Stimulated activated CD8-positive, alpha-beta memory T cell treated with anti-CD3 and anti-CD28 coated beads, Interleukin-4, amount 100 ng/mL, for 48 hours (primary cell): ENCODE measurements around the gene IFITM2.
"Not testable (repeated sequence)": the region's sequence is repeated elsewhere in the genome, so short reads cannot be mapped to it uniquely, and the experiment has no call there.

ENCODE experiments used
- DNase-seq: peaks from one replicate; pipeline ENCODE4 v3.0.0-alpha.2; 2020

The IFITM2 gene

DNA sequence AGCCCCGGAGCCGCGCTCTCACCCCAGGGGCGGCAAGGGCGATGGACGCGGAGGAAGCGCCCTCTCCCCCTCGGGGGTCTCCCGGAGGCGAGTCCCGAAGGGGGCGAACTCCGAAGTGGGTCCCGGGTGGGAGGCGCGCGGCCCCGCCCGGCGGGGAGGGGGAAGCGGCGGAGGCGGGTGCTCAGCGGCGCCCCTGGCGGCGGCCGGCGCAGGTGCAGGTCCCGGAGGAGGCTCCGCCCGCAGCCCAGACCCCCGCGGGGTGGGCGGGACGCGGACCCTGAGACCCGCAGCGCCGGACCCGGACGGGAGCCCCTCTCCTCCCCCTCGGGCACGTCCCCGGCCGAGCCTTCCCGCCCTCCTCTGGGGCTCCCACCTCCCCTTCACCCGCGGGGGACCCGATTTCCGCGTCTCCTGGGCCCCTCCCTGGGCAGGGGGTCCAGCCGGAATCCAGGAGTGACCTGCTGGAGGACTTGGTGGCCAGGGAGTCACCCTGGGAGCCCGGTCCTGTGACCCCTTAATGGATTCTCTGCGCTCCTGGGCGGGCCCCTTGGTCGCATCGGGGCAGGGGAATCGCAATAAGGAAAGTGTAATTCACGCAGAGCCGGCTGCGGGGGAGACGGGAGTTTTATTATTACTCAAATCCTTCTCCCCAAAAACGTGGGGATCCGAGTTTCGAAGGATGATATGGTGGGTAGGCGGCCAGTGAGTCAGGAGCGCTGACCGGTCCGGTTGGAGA lies 3.6 kb downstream of the IFITM2 start:
- not testable (repeated sequence) for DNase-seq

DNA sequence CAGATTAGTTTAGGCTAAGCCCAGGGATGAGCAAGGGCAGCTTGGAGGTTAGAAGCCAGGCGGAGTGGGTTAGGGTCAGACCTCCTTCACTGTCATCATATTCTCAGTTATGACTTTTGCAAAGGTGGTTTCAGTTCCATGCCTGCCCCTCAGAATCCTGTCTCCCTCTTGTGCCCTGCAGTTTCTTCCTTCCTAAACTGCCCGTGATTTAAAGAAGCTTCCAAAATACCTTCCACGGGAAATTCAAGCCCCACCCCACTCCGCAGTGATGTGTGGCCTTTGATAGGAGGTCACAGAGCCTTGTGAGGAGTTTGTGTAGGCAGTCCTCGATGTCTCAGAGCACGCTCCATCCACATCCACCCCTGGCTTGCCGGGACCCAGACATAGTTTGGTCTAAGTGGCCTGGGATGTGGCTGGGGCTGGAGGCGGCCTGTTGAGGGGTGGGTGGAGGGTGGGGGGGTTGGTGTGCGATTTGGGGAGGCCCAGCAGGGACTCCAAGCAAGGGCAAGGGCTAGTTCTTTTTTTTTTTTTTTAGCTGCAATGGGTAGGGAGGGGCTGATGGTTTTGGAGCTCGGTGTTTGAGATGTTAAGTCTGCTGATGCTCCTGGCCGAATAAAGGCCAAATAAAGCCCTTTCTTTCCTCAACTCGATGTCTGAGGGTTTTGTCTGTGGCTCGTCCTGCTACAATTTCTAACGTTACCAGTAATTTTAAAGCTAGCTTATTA lies 4.6 kb downstream of the IFITM2 start:
- peak; percentile 61 for DNase-seq

DNA sequence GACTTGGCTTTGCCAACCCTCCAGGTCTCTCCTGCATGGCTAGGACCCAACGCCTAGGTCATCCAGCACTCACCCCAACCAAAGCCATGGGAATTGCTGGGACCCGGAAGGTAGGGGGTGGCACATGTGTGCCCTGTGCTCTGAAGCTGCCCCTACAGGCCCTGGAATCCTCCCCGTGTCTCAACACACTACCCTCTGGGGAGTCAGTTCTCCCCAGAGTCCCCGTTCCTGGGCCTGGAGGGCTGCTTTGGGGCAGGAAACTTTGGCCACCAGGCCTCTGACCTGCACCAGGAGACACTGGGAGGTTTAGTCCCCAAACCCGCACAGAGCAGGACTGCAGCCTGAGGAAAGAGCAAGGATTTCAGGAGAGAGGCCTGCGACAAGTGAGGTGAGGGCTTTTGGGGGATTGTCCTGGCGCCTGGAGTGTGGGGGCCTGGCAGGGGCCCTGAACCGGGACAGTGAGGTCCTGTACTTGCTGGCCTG lies 5.7 kb downstream of the IFITM2 start:
- peak; percentile 52 for DNase-seq

DNA sequence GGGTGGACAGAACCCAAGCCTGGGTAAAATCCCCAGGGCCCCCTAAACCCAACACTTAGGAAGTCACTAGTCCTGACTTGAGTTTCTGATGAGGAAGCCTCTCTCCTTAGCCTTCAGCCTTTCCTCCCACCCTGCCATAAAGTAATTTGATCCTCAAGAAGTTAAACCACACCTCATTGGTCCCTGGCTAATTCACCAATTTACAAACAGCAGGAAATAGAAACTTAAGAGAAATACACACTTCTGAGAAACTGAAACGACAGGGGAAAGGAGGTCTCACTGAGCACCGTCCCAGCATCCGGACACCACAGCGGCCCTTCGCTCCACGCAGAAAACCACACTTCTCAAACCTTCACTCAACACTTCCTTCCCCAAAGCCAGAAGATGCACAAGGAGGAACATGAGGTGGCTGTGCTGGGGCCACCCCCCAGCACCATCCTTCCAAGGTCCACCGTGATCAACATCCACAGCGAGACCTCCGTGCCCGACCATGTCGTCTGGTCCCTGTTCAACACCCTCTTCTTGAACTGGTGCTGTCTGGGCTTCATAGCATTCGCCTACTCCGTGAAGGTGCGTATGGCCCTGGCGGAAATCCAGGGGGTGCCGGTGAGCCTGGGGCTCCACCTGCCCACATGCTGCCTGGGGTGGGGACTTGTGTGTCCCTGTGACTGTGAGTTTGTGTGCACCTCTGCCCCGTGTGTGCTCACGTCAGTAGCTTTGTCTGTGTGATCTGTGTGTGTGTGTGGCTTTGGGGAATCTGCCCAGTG lies 6.4 kb downstream of the IFITM2 start, which contains the start of gene IFITM1:
TSS of gene IFITM1 (plus strand) at position 254 of the 767 bp plus-strand sequence. CDS start at position 385, 131 bp downstream.
- DNase-seq, result peak; percentile 70

DNA sequence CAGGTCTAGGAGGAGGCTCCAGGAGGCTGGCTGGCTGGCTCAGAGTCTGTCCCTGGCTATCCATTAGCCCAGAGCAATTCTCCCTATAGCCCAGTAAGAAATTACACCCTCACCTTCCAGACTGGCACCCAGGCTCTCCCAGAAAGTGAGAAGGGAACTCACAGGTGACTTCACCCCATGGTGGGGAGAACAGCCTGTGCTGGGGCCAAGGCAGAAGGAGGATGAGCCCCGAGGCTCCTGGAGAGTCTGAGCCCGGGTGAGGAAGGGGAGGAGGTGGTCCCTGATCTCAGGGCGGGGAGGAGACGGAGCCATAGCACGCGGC lies 6.9 kb downstream of the IFITM2 start:
- DNase-seq, result not testable (repeated sequence)

DNA sequence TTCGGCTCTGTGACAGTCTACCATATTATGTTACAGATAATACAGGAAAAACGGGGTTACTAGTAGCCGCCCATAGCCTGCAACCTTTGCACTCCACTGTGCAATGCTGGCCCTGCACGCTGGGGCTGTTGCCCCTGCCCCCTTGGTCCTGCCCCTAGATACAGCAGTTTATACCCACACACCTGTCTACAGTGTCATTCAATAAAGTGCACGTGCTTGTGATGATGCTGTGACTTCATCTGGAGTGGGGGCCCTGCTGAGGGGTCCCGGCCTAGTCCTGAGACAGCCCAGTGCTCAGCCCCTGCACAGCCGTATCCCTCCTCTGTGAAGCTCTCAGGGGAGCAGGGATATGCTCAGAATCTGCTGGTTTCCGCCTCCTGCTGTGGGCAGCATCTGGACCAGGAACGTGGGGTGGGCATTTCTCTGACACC lies 7.5 kb downstream of the IFITM2 start:
- DNase-seq, result no peak

DNA sequence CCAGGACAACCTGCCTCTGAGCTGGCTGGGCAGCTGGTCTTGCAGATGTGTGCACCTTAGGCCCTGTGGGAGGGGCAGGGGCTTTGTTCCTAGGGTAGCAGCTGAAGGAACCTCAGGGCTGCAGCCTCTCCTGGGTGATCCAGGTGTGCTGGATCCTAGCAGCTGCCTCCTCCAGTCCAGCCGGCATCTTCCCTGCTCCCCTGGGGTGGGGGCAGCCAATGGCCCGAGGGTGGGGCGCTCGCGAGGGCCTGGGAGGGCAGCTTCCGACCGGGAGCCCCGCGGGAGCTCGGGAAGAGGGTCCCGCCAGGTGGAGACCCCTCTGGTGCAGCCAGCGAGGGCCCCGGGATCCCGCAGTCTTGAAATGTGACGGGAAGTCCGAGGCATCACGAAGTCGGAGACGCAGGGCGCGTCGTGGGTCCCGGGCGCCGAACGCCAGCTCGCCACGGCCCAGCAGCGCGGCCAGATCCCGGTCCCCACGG lies 7.9 kb downstream of the IFITM2 start:
- DNase-seq, result no peak

DNA sequence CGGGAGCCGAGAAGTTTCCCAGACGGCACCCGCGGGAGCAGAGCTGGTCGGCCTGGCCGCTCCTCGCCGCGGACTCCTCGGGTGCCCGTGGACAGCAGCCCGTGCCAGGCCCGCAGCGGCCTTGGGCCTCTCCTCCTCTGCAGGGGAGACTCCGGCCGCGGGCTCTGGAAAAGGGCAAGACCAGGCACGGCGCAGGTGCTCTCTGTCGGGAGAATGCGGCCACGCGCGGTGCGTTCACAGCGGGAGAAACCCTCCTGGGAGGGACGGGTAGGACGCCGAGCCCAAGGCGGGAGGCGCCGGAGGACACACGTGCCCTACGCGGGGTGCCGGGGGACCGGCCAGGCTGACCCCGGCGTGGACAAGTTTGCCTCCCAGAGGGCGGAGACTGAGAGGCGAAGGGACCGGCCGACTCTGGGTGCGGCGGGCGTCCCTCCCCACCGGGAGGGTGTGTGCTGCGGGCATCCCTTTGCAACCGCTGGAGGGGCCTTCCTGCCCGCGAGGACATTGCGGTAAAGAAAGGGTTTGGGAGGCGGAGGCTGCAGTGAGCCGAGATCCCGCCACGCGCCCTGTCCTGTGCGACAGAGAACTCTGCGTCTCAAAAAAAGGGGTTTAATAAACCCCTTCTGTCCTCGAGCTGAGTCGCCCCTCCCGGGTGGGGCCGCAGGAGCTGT lies 8.6 kb downstream of the IFITM2 start:
- DNase-seq, result peak; percentile 58

DNA sequence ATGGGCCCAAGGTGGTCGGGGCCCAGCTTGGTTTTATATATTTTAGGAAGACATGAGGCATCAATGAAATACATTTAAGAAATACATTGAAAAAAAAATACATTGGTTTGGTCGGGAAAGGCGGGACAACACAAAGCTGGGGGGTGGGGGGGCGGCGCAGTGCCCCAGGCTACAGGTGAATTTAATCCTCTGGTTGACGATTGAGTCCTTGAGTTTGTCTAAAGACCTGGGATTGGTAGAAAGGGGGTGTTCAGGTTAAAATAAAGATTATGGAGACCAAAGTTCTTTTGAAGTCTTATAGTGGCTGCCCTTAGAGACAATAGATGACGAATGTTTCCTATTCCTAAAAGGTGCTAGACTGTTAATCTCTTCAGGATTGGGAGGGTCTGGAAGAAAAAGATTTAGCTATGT lies 9.3 kb downstream of the IFITM2 start:
- DNase-seq, result no peak

DNA sequence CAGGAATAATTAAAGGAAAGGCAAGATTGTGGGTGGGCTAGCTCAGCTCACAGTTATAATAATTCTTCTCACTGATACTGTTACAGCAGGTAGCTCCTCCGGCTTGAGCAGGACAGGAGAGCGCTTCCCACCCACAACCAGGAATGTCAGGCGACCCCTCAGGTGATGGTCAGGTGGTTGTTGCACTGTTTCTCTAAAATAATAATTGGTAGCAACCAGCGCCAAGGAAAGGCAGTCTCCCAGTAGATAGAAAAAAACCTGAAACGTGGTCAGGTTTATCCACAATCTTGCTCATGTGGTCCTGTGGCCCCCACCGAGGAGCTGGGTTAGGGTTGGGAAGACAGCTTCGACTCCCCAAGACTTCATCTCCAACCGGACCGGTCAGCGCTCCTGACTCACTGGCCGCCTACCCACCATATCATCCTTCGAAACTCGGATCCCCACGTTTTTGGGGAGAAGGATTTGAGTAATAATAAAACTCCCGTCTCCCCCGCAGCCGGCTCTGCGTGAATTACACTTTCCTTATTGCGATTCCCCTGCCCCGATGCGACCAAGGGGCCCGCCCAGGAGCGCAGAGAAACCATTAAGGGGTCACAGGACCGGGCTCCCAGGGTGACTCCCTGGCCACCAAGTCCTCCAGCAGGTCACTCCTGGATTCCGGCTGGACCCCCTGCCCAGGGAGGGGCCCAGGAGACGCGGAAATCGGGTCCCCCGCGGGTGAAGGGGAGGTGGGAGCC lies 10.2 kb downstream of the IFITM2 start:
- not testable (repeated sequence) for DNase-seq

DNA sequence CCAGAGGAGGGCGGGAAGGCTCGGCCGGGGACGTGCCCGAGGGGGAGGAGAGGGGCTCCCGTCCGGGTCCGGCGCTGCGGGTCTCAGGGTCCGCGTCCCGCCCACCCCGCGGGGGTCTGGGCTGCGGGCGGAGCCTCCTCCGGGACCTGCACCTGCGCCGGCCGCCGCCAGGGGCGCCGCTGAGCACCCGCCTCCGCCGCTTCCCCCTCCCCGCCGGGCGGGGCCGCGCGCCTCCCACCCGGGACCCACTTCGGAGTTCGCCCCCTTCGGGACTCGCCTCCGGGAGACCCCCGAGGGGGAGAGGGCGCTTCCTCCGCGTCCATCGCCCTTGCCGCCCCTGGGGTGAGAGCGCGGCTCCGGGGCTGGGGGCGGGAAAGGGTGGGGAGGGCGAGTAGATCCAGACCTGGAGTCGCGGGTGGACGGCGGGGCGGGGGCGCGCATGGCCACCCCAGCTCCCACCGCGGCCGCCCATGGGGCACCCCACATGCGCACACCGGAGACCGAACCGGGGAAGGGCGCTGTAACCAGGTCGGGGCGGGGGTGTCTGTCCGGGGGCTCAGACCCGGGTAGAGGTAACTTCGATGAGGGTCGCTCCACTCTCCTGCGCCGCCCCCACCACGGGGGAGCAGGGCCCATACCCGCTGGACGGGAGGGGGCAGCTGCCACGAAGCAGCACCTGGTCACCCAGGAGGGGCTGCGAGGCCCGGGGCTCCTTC lies 10.9 kb downstream of the IFITM2 start:
- DNase-seq, result peak; percentile 34

DNA sequence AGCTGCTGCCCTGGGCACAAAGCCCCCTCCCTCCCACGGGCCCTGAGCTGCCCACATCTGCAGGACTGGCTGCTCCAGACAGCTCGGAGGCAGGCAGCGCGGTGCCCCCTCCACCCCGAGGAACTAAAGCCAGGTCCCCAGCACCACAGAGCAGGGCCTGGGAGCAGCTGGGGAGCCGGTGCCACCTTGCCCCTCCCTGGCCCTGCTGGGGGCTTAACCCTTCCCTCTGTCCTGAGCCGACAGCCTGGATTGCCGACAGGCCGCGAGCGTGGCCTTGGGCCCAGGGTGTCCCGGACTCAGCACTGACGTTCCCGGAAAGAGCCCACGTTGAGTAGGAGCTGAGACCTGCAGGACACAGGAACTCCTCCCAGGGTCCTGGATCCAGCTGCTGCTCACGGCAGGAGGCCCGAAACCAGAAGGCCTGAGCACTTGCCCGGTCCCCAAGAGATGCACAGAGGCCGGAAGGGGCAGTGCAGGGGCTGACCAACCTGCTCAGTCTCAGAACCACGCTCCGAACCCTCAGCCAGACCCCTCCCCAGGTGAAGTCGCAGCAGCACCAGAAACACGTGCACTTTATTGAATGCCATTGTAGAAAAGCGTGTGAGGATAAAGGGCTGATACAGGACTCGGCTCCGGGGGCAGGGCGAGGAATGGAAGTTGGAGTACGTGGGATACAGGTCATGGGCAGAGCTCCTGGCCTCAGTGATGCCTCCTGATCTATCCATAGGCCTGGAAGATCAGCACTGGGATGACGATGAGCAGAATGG lies 11.7 kb downstream of the IFITM2 start:
- peak; percentile 54 for DNase-seq

DNA sequence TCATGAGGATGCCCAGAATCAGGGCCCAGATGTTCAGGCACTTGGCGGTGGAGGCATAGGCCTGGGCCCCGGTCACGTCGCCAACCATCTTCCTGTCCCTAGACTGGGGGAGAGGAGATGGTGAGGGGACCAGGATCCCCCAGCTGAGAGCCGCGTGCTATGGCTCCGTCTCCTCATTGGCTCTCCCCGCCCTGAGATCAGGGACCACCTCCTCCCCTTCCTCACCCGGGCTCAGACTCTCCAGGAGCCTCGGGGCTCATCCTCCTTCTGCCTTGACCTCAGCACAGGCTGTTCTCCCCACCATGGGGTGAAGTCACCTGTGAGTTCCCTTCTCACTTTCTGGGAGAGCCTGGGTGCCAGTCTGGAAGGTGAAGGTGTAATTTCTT lies 12.3 kb downstream of the IFITM2 start:
- DNase-seq, result peak; percentile 52

DNA sequence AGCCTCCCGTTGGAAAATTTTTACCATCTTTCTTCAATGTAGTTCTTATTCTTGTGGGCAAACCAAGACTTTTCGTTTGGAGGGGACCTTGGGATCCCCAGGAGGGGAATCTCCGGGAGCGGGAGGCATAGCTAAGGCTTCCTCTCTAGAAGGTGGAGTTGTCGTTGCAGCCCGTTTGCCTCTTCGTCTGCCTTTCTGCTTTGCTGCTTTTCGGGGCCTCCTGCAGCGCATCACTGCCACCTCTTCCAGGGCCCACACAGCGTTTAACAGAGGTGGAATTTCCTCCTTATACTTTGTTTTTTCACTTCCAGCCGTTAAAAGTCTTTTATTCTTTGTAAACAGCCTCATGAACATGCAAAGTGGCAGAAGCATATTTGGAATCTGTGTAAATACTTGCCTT lies 16.5 kb downstream of the IFITM2 start:
- peak; percentile 21 for DNase-seq

DNA sequence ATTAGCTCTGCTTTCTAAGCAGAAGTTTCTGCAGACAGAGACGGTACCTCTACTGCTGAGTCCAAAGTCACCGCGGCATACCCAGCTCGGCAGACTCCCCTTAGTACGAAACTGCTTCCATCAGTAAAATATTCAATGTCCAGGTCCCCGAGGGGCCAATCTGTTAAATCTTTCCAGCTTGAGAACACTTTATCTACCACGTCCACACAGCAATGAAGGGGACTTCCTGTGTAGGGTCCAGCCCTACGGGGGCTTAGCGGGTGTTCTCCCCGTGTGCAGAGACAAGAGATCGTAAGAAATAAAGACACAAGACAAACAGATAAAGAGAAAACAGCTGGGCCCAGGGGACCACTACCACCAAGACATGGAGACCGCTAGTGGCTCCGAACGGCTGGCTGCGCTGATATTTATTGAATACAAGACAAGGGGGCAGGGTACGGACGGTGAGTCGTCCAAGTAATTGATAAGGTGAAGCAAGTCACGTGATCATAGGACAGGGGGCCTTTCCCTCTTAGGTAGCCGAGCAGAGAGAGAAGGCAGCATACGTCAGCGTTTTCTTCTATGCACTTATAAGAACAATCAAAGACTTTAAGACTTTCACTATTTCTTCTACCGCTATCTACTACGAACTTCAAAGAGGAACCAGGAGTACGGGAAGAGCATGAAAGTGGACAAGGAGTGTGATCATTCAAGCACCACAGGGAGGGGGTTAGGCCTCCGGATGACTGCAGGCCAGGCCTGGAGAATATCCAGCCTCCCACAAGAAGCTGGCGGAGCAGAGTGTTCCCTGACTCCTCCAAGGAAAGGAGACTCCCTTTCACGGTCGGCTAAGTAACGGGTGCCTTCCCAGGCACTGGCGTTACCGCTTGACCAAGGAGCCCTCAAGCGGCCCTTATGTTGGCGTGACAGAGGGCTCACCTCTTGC lies 17.2 kb downstream of the IFITM2 start:
- peak; percentile 19 for DNase-seq

DNA sequence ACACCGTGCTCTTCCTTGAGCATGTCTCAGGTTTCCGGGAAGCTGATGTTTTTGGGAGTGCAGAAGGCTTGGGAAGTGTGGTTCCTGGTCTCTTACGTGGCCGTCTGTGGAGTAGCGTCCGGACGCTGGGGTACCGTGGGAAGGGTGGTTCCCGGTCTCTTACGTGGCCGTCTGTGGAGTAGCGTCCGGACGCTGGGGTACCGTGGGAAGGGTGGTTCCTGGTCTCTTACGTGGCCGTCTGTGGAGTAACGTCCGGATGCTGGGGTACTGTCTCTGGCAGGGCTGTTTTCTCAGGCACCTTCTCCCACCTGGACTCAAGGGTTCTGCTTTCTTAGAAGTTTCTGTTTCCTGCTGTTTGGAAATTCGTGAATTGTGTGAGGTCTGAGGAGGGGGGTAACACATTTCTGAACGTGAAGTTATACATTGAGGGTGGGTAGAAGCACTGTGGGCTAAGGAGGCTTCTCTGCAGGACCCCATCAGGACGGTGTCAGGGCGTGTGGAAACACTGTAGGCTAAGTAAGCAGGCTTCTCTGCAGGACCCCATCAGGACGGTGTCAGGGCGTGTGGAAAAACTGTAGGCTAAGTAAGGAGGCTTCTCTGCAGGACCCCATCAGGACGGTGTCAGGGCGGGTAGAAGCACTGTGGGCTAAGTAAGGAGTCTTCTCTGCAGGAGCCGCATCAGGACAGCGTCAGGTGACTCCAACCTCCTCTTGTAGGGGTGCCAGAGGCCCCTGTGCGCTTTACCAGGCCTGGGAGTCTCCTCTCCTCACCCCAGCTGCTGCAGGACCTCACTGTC lies 18.4 kb downstream of the IFITM2 start:
- no peak for DNase-seq

DNA sequence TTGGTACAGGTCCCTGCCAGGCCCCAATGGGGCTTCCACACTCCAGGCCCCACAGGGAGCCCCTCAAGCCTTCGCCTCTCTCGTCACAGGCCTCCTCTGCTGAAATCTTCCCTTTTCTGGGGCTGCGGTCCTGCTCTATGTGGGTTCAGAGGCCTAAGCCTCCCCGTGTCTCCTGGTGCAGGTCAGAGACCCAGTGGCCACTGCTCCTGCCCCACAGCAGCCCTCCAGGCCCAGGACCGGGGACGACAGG lies 18.9 kb downstream of the IFITM2 start:
- no peak for DNase-seq

DNA sequence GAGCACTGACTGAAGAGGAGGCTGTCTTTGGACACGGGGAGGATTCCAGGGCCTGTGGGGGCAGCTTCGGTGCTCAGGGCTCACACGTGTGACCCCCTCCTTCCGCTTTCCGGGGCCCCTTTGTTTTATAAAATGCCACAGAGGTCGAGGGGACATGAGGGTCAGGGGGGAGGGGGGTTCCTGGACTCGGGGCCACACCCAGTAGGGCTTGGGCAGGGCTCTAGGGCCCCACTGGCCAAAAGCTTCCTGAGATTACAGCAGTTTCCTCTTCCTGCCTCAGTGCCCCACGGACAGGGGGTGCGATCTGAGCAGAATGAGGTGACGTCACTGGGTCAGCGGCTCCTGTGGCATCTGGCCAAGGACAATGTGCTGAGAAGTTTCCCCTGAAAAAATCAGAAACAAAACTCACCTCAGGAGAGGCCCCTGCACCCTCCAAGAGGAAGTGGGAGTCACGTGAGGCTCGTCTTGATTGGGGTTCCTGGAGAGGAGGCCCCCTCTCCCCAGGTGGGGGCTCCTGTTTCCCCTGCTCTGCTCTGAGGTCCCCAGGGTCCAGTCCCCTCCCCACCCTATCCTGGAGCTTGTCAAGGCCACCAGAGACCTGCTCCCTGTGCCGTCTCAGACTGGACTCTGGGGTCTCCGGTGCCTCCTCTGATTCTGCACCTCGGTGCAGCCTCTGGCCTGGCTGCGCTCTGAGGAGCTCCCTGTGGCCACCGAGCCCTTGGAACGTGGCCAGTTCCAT lies 19.4 kb downstream of the IFITM2 start:
- DNase-seq, result peak; percentile 84
